Measurements from ENCODE around the gene CALML5. TPM values are rescaled to one million over a fixed set of nuclear protein-coding genes. Genes with fewer than 3 reads are reported as not detected.

CALML5 gene
- total RNA-seq, 1 donor from 2014 or later: not detected

DNA sequence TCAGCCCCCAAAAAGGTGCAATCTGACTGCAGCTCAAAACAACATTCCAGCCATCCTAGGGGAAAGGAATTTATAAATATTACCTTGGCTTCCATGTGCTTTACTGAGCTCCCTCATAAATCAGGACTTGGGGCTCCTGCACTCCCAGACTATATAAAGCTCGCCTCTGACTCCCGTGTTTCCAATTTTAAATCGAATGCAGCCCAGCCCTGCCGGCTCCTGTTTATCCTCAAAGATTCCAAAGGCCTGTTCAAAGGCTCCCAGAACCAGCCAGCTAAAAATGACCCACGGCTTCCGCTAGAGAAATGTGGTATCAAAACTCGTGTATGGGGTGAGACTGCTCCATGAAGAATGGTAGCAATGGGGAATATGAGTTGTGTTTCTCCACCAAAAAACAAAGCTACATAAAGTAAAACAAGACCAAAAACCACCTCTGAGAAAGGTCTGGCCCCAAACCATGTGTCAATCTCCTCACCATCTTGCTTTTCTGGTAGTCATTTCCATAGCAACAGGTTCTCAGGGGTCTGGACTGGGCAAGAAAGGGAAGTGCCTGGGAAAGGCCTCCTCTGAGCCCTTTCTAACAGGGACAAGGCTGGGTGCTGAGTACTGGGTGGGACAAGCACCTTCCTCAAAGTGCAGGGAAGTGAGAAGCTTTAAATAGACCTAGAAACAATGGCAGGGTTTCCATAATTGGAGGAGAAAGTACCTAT is 30.5 kb upstream of the CALML5 start:
- intact Hi-C loops (cut with DNase I): loop anchor here (5.0 to 10.0 kb wide), 2 partner anchors 63 to 455 kb away; no protein-coding TSS in a partner anchor
- H3K4me1 ChIP-seq: peaks cover 5 to 56% of the 10 kb centered on the region in 2 donors
- peak in 1 of 2 donors; percentile 66 for DNase-seq (ENCODE audit: low spot score in 2 of 2)

DNA sequence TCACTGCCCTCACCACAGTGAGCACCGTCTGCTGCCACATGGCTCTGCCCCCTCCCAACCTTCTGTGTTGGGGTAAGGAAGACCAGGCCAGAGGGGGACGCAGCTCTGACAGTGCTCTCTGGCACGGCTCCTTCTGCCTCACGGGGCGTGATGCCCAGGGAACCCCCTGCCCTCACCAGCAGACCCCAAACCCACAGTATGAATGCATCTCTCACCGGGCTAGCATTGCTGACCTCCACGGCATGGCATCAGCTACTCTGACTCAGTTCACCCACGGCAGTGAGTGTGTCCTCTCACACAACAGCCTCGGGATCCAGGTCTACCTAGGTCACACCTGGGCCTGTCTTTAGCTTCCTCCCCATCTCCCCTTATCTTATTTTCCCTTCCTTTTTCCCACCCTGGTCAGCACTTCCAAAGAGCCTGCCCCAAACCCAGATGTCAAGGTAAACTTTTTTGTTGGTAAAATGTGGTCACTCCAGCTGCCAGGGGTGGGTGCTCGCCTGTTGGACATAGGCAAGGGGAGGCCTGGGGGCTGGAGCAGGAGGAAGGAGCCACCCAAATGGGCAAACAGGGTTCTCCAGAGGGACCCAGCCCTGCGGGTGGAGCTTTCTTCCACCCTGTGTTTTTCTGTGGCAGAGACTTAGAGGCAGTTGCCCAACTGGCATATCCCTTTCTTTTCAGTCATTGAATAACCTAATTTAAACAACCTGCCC is 29.8 kb upstream of the CALML5 start:
- TF ChIP-seq, protein P1, sequence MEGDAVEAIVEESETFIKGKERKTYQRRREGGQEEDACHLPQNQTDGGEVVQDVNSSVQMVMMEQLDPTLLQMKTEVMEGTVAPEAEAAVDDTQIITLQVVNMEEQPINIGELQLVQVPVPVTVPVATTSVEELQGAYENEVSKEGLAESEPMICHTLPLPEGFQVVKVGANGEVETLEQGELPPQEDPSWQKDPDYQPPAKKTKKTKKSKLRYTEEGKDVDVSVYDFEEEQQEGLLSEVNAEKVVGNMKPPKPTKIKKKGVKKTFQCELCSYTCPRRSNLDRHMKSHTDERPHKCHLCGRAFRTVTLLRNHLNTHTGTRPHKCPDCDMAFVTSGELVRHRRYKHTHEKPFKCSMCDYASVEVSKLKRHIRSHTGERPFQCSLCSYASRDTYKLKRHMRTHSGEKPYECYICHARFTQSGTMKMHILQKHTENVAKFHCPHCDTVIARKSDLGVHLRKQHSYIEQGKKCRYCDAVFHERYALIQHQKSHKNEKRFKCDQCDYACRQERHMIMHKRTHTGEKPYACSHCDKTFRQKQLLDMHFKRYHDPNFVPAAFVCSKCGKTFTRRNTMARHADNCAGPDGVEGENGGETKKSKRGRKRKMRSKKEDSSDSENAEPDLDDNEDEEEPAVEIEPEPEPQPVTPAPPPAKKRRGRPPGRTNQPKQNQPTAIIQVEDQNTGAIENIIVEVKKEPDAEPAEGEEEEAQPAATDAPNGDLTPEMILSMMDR (IDR thresholded peaks at IDR 0.05): no peak
- DNase-seq (ENCODE audit: low spot score in 2 of 2): peak in 1 of 2 donors; percentile 62
- Histone ChIP-seq H3K36me3 (no peaks in the 10 kb centered on the region), H3K4me1 (peaks cover 0 to 48% of the 10 kb centered on the region in 2 donors), H3K4me3 (no peak overlapping the region), H3K27me3 (no peaks in the 10 kb centered on the region), H3K9me3 (no peaks in the 10 kb centered on the region), H3K27ac (peak overlapping the region; percentile 73 to 86)
- intact Hi-C loops (cut with DNase I): no loop called here

More for the DNA sequence above, 30.5 kb upstream of the CALML5 start:
- H3K36me3 ChIP-seq: no peaks in the 10 kb centered on the region
- TF ChIP-seq, protein P1 (IDR thresholded peaks at IDR 0.05): no peak
- no peaks in the 10 kb centered on the region for H3K9me3 ChIP-seq
- H3K27ac ChIP-seq: peak overlapping the region; percentile 73 to 86
- H3K4me3 ChIP-seq: no peak overlapping the region
- no peaks in the 10 kb centered on the region for H3K27me3 ChIP-seq

DNA sequence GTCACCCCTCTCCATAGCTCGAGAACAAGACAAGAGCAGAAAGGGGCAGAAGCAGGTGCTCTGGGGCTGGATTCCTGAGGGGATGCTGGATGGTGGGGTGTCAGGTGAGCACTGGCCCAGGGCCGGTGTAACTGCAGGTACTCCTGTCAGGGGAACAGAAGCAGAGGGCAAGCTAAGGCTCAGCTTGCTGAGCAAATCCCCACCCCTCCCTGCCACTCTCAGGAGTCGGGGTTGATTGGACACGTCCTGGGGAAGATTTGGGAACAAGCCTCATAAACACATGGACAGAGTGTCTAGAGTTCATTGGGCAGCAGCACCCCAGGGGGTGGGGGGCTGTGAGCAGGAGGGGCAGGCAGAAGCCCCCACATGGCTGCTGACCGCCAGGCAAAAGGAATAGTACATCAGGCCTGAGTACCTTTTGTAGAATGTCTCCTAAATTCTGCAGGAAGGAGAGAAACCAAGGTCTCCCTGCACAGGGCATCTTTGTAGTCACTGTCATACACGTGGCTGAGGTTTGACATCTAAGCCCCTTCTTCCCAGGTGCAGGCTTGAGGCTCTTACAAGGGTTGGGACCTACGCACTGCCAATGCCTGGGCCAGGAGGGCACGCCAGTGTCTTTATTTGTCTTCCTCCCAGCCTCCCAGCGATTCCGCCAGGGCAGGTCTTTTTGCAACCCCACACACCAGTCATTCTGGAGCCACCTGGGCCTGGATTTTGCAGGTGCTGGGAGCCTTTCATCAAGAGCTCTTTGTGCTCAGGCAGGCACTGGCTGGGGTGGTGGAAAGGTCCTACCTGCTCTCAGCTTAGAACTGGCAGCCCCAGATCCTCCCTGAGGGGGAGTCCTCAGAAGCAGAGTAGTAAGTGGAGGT is 28.2 kb upstream of the CALML5 start:
- Histone ChIP-seq H3K27ac (no peak overlapping the region), H3K27me3 (no peaks in the 10 kb centered on the region), H3K9me3 (no peaks in the 10 kb centered on the region), H3K36me3 (no peaks in the 10 kb centered on the region), H3K4me3 (no peak overlapping the region), H3K4me1 (peaks cover 0 to 33% of the 10 kb centered on the region in 2 donors)
- TF ChIP-seq, protein P1 (IDR thresholded peaks at IDR 0.05): no peak
- intact Hi-C loops (cut with DNase I): no loop called here
- peak in 1 of 2 donors; percentile 54 for DNase-seq (ENCODE audit: low spot score in 2 of 2)

DNA sequence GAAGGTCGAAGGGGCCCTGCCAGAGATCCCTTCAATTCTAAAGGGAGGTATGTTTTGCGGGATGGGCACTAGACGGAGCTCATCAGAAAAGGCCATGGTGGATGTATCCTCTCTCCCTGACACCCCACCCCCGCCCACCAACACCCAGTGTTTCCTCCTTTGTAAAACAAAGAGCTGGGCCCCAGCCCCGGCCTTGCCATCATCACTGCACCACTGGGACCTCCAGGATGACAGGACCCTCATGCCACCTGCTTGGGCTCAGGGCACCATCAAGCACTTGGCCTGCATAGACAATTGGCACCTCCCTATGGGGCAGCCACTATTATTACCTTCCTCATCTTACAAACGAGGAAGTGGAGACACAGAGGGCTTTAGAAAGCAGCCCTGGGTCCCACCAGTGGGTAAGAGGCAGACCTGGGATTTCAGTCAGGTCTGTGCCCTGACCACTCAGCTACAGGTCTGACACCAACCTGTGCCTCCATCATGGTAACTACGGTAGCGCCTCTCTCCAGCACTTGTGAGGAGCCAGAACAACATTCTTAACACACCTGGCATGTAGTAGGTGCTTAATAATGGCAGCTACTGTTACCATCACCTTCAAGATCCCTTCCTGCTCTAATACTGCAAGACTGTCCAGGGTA is 27.4 kb upstream of the CALML5 start:
- Histone ChIP-seq H3K27ac (no peak overlapping the region), H3K9me3 (no peaks in the 10 kb centered on the region), H3K4me1 (peaks cover 0 to 28% of the 10 kb centered on the region in 2 donors), H3K27me3 (no peaks in the 10 kb centered on the region), H3K4me3 (no peak overlapping the region), H3K36me3 (no peaks in the 10 kb centered on the region)
- intact Hi-C loops (cut with DNase I): no loop called here
- peak in 1 of 2 donors; percentile 39 for DNase-seq (ENCODE audit: low spot score in 2 of 2)
- TF ChIP-seq, protein P1 (IDR thresholded peaks at IDR 0.05): no peak

All from ascending aorta (tissue), 2 donors.